ENCODE data around the gene NR6A1. TPM values are rescaled to one million over a fixed set of nuclear protein-coding genes. Genes with fewer than 3 reads are reported as not detected.

Gene NR6A1
- total RNA-seq, 1 experiment from 2014 or later, result 164 TPM

GRCh38 chr9:124617477-124618141 lies 153.5 kb downstream of the NR6A1 start (continued):
- TF ChIP-seq NFATC4 (CRISPR knock-in tag; IDR thresholded peaks at IDR 0.05) (no peak), ETV6 (CRISPR knock-in tag; IDR thresholded peaks at IDR 0.05) (0 out of 2 replicates have a peak, but pooled peaks have one; percentile 34)

GRCh38 chr9:124616961-124617360 lies 154.2 kb downstream of the NR6A1 start:
- H3K27me3 Mint-ChIP-seq (ENCODE audit: low read depth), result no peaks in the 10 kb centered on the region
- peak overlapping the region; percentile 88; the same call in 1 of the 2 replicates for H3K27ac Mint-ChIP-seq
- no peak for ATAC-seq
- no peak overlapping the region for H3K4me3 Mint-ChIP-seq
- ChIA-PET CTCF (interaction anchor here (0.6 to 2.5 kb wide), 68 partner anchors 9 to 607 kb away, joined by 3 to 95 read pairs (median 6); partner anchors contain the start of genes ADGRD2, NR6A1, OLFML2A and WDR38), POLR2A (interaction anchor here (0.9 kb wide), 1 partner anchor 69 kb away, joined by 3 read pairs; no protein-coding TSS in a partner anchor)
- H3K4me1 Mint-ChIP-seq, result peaks cover 55% of the 10 kb centered on the region
- no peak for DNase-seq (ENCODE audit: low spot score)
- H3K36me3 Mint-ChIP-seq, result no peaks in the 10 kb centered on the region
- no peaks in the 10 kb centered on the region for H3K9me3 Mint-ChIP-seq
- TF ChIP-seq RELA (CRISPR knock-in tag; IDR thresholded peaks at IDR 0.05; ENCODE audit: borderline replicate concordance) (no peak), MYBL2 (CRISPR knock-in tag; IDR thresholded peaks at IDR 0.05) (no peak), ATF1 (CRISPR knock-in tag; IDR thresholded peaks at IDR 0.05) (no peak), FOXP1 (CRISPR knock-in tag; IDR thresholded peaks at IDR 0.05; ENCODE audit: borderline replicate concordance) (no peak), IRF2 (CRISPR knock-in tag; IDR thresholded peaks at IDR 0.05; ENCODE audit: borderline replicate concordance, low read depth) (no peak), CBFB (CRISPR knock-in tag; IDR thresholded peaks at IDR 0.05; ENCODE audit: low read depth) (no peak), TP53 (CRISPR knock-in tag; IDR thresholded peaks at IDR 0.05) (no peak), ZBTB43 (CRISPR knock-in tag; IDR thresholded peaks at IDR 0.05) (no peak), NR1H2 (CRISPR knock-in tag; IDR thresholded peaks at IDR 0.05) (no peak), E2F4 (CRISPR knock-in tag; IDR thresholded peaks at IDR 0.05; ENCODE audit: borderline replicate concordance, low read depth) (no peak), GTF2I (CRISPR knock-in tag; conservative IDR thresholded peaks at IDR 0.05) (no peak), CREM (CRISPR knock-in tag; IDR thresholded peaks at IDR 0.05) (no peak), SOX15 (CRISPR knock-in tag; IDR thresholded peaks at IDR 0.05) (no peak), OVOL2 (CRISPR knock-in tag; IDR thresholded peaks at IDR 0.05; ENCODE audit: borderline replicate concordance) (no peak), IRF1 (CRISPR knock-in tag; IDR thresholded peaks at IDR 0.05) (no peak)
- TF ChIP-seq, protein P1, sequence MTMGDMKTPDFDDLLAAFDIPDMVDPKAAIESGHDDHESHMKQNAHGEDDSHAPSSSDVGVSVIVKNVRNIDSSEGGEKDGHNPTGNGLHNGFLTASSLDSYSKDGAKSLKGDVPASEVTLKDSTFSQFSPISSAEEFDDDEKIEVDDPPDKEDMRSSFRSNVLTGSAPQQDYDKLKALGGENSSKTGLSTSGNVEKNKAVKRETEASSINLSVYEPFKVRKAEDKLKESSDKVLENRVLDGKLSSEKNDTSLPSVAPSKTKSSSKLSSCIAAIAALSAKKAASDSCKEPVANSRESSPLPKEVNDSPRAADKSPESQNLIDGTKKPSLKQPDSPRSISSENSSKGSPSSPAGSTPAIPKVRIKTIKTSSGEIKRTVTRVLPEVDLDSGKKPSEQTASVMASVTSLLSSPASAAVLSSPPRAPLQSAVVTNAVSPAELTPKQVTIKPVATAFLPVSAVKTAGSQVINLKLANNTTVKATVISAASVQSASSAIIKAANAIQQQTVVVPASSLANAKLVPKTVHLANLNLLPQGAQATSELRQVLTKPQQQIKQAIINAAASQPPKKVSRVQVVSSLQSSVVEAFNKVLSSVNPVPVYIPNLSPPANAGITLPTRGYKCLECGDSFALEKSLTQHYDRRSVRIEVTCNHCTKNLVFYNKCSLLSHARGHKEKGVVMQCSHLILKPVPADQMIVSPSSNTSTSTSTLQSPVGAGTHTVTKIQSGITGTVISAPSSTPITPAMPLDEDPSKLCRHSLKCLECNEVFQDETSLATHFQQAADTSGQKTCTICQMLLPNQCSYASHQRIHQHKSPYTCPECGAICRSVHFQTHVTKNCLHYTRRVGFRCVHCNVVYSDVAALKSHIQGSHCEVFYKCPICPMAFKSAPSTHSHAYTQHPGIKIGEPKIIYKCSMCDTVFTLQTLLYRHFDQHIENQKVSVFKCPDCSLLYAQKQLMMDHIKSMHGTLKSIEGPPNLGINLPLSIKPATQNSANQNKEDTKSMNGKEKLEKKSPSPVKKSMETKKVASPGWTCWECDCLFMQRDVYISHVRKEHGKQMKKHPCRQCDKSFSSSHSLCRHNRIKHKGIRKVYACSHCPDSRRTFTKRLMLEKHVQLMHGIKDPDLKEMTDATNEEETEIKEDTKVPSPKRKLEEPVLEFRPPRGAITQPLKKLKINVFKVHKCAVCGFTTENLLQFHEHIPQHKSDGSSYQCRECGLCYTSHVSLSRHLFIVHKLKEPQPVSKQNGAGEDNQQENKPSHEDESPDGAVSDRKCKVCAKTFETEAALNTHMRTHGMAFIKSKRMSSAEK (CRISPR knock-in tag; IDR thresholded peaks at IDR 0.05; ENCODE audit: borderline replicate concordance), result no peak
- TF ChIP-seq, protein P2, sequence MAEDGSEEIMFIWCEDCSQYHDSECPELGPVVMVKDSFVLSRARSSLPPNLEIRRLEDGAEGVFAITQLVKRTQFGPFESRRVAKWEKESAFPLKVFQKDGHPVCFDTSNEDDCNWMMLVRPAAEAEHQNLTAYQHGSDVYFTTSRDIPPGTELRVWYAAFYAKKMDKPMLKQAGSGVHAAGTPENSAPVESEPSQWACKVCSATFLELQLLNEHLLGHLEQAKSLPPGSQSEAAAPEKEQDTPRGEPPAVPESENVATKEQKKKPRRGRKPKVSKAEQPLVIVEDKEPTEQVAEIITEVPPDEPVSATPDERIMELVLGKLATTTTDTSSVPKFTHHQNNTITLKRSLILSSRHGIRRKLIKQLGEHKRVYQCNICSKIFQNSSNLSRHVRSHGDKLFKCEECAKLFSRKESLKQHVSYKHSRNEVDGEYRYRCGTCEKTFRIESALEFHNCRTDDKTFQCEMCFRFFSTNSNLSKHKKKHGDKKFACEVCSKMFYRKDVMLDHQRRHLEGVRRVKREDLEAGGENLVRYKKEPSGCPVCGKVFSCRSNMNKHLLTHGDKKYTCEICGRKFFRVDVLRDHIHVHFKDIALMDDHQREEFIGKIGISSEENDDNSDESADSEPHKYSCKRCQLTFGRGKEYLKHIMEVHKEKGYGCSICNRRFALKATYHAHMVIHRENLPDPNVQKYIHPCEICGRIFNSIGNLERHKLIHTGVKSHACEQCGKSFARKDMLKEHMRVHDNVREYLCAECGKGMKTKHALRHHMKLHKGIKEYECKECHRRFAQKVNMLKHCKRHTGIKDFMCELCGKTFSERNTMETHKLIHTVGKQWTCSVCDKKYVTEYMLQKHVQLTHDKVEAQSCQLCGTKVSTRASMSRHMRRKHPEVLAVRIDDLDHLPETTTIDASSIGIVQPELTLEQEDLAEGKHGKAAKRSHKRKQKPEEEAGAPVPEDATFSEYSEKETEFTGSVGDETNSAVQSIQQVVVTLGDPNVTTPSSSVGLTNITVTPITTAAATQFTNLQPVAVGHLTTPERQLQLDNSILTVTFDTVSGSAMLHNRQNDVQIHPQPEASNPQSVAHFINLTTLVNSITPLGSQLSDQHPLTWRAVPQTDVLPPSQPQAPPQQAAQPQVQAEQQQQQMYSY (CRISPR knock-in tag; IDR thresholded peaks at IDR 0.05), result no peak
- TF ChIP-seq, protein P3, sequence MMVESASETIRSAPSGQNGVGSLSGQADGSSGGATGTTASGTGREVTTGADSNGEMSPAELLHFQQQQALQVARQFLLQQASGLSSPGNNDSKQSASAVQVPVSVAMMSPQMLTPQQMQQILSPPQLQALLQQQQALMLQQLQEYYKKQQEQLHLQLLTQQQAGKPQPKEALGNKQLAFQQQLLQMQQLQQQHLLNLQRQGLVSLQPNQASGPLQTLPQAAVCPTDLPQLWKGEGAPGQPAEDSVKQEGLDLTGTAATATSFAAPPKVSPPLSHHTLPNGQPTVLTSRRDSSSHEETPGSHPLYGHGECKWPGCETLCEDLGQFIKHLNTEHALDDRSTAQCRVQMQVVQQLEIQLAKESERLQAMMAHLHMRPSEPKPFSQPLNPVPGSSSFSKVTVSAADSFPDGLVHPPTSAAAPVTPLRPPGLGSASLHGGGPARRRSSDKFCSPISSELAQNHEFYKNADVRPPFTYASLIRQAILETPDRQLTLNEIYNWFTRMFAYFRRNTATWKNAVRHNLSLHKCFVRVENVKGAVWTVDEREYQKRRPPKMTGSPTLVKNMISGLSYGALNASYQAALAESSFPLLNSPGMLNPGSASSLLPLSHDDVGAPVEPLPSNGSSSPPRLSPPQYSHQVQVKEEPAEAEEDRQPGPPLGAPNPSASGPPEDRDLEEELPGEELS (CRISPR knock-in tag; IDR thresholded peaks at IDR 0.05), result no peak
- TF ChIP-seq, protein P4, sequence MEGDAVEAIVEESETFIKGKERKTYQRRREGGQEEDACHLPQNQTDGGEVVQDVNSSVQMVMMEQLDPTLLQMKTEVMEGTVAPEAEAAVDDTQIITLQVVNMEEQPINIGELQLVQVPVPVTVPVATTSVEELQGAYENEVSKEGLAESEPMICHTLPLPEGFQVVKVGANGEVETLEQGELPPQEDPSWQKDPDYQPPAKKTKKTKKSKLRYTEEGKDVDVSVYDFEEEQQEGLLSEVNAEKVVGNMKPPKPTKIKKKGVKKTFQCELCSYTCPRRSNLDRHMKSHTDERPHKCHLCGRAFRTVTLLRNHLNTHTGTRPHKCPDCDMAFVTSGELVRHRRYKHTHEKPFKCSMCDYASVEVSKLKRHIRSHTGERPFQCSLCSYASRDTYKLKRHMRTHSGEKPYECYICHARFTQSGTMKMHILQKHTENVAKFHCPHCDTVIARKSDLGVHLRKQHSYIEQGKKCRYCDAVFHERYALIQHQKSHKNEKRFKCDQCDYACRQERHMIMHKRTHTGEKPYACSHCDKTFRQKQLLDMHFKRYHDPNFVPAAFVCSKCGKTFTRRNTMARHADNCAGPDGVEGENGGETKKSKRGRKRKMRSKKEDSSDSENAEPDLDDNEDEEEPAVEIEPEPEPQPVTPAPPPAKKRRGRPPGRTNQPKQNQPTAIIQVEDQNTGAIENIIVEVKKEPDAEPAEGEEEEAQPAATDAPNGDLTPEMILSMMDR (IDR thresholded peaks at IDR 0.05), result no peak

All from WTC11 (cell line).